Glomerular visceral epithelial cell (primary cell): ENCODE measurements around the gene MAP2K6.

Experiments used
- DNase-seq: peaks from one replicate; pipeline ENCODE4 v3.0.0-alpha.2; 2016; ENCODE audit errors: extremely low spot score

The MAP2K6 gene

DNA sequence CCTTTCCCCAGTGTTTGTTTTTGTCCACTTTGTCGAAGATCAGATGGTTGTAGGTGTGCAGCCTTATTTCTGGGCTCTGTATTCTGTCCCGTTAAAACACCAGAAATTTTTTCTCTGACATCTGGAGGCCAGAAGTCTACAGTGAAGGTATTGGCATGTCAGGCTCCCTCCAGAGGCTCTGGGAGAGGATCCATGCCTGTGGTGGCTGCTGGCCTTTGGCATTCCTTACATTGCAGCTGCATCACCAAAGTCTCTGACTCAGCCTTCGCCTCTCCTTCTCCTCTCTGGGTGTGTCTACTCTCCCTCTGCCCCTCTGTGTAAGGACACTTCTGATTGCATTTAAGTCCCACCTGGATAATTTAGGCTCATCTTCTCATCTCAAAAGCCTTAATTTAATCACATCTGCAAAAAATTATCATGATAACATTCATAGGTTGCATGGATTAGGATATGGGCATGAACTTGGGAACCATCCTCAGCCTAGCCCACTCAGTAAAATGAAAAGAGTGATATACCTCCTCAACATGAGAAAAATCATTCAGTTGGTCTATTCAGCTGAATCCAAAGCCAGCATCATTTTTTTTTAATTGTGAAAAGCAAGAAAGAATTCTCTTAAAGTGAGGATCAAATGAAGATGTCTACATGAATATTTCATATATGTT is 78.0 kb downstream of the MAP2K6 start:
- peak; percentile 76 for DNase-seq

DNA sequence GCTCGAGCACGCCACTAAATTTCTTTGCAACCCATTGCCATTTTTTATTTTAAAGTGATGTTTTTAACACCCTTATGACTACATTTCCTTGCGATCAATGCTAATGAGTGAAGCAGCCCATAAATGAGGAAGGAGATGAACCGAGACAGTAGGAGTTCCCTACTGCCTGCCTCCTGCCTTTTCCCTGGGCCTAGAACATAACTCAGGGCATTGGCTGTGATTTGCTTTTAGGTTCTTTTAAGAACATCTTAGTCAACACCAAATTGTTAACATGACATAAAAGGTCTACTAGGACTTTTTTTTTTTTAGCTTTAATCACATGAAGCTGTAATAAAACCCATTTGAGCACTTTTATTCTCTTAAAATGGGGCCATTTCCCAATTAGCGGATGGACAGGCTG is 81.3 kb downstream of the MAP2K6 start:
- no peak for DNase-seq

DNA sequence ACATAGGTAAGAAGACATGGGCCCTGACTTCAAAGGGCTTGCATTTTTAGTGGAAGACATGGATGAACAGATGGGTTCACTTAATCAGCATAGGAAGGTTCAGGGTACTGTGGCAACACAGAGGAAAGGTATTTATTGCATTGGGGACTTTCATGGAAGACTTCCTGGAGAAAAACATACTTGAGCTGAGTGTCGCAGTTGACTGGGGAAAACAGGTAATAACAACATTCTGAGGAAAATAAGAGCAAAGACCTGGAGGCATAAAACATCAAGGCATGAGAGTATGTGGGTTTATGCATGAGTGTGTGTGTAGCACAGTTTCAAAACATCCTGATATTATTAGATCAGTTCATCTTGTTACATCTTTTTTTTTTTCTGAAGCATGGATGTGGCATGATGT is 82.7 kb downstream of the MAP2K6 start:
- DNase-seq = no peak

DNA sequence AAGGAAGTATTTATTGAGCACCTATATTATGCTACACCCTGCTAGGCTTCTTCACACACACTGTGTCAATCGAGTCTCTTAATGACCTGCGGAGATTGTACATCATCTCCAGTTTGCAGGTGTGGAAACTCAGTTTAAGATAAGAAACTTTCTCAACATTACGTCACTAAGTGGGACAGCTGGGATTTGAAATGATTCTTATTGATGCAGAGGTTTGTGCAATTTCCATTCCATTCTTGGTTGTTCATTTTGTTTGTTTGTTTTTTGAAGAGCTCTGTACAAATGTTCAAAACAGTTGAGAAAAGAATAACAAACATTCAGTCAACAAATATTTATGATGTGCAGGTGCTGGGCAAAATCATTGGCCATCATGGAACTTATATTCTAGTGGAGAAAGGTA is 84.8 kb downstream of the MAP2K6 start:
- no peak for DNase-seq

DNA sequence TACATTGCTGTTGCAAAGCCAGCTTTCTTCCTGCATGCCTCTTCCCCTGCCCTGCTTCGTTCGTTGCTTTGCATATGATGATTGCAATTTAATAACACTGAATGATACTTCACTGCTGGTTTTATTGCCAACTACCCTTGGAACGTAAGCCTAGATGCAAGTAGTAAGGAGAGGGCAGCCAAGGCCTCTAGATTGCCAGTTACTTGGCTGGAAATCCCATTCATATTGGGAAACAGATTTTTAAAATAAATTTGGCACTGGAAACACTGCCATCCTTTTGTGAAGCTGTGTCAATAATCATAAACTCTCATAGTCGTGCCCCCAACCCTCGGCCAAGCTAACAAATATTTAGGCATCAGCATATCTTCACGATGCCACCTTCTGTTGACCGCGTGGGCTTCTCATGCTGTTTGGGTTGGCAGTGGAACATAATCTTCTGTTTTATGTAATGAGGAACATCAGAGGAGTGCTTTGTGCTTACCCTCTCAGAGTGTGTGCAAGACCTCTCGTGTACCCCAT is 86.5 kb downstream of the MAP2K6 start:
- no peak for DNase-seq

DNA sequence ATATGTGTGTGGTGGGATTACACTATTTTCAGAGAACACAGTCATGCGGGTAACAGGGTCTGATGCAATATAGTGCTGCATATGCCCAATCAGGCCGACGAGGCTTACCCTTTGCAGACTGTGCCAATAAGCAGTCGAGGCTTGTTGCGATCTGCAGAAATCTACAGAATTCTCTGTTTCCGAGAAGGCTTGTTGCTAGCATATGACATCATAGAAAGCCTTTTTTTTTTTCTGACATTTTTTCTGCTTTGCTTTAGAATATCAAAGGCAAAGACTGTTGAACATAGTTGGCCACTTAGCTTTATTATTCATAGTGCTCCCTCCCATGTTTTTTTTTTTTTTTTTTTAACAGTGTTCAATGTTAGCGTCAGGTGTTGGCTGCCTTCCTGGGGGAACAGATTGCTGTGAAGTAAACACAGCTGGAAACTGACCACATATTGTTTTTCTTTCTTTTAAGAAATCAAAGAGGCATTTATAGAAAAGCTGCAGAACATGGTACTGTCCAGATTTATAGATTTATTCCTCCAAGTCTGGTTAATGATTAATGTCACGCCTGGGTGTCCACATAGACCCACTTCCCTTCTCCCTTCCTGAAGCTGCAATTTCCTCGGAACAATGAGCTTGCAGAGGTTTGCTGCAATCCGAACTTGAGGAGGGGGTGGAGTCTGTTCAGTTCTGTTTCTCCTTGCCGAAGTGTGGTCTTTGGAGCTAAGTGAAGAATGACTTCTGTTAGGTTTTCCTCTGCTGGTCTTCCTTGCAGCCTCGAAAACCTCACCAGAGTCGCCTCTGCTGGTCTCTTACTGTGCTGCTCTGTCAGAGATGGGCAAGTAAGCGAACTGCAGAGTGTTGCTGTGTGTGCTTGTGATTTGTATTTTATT is 87.3 kb downstream of the MAP2K6 start:
- DNase-seq = peak; percentile 71

DNA sequence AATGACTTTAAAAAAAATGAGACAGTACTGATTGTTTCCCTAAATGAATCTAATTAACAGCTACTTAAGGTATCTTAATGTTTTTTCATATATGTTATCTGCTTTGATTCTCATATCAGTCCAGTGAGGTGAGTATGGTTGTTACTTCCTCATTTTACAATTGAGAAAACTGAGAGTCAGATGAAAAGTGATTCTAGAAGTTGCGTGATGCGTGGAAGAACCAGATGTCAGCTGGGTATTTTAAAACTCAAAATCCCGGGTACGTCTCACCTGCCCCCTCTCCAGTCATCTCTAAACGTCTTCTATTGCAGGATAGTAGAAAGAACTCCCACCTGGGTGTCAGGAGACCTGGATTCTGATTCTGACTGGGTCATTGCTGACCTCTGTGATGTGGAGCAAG is 89.2 kb downstream of the MAP2K6 start:
- DNase-seq = no peak

DNA sequence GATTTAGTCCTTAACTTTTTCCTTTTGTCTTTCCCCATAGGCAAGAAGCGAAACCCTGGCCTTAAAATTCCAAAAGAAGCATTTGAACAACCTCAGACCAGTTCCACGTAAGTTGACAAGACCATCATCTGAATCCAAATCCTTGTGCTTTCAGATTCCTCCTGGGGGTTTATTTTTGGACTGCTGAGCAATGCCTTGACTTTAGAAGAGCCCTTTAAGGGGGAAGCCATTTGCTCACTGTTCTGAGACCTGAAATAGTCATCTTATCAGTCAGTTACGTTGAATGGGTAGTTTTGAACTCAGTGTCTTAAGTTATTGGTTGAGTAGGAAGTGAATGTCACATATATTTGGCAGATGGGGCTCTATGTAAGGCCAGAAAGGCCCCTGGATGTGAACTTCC is 91.2 kb downstream of the MAP2K6 start:
- no peak for DNase-seq

DNA sequence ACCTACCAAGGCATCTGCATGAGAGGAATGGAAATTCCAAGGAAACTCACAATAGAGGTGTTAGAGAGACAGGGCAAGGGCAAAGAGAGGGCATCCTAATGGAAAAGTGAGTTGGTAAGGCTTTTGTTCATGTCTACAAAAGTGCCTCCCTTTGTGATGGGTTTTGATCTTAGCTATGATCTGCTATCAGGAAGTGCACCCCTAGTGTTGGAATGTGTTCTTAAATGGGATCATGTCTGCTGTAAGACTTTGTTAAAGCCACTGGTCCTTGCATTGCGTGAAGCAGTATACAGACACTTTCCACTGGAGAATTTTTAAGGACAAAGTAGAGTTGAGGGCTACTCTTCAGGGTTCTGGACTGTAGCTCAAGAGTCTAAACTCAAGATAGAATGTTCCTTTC is 92.0 kb downstream of the MAP2K6 start:
- DNase-seq = no peak

DNA sequence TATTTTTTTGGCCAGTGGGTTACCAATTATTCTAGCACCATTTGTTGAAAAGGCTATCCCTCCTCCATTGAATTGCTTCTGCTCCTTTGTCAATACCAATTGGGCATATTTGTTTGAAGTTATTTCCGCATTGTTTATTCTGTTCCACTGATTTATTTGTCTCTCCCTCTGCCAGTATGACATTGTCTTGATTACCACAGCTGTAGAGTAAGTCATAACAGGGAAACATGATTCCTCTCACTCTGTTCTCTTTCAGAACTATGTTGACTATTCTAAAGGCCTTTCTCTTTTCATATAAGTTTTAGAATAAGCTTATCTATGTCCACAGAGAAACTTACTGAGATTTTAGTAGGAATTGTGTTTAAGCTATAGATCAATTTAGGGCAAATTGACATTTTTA is 94.3 kb downstream of the MAP2K6 start:
- no peak for DNase-seq

DNA sequence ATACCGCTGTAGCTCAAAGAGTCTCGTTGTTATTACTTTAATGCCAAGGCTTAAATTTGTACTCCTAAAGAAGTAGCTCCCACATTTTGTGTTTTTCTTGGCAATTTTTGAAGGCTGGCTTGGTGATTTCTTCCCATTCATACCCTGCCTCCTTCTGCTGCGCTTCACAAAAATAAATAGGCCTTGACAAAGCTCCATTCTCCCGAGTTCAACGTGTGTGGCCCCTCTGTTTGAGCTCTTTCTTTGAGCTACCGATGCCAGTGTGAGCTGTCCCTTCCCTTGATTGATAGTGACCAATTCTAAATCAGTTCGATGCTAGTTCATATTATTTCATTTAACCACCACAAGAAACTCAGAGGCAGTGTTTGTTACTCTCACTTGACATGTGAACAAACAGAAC is 96.8 kb downstream of the MAP2K6 start:
- DNase-seq = no peak

DNA sequence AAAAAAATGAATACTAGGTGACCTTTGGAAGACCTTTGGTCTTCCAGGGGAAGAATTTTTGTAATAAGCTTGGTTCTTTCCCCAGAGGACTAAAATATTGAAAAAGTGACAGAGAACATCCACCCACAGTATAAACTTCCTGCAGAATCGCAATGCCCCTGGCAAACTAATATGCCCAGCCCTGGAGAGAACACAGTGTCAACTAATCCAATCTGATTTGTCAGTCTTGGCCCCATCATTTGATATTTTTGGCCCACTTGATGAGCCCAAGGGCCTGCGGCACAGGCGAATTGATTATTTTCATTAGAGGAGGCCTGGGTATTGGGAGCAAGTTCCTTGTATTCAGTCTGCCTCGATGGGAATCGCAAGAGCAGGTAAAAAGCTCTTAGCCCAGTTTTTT is 98.4 kb downstream of the MAP2K6 start:
- DNase-seq = no peak

DNA sequence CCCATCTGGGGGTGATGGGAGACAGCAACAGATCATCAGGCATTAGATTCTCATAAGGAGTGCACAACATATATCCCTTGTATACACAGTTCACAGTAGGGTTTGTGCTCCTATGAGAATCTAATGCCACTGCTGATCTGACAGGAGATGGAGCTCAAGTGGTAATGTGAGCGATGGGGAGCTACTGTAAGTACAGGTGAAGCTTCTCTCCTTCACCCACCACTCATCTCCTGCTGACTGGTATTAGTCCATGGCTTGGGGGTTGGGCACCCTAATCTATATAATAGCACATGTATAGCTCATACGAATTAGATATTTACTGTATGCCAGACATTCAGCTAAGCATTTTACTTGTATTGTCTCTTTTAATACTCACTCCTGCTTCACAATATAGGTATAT is 101.7 kb downstream of the MAP2K6 start:
- DNase-seq = no peak

DNA sequence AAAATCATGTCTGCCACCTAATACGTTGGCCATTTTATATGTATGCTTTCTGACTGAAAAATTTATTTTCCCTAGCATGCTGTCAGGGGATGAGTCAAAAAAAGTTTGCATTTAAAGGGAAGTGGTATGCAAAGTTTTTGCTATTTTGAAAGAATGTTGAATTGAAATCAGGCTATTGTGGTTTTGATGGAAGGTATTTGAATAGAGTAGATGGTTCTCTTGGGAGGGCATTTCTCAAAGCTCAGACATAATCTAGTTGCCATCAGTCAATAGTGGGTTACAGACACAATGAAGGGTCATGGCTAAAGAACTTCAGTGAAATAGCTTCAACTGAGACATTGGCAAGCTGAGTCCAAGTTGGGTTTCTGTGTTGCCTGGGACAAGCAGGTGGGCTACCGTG is 102.4 kb downstream of the MAP2K6 start:
- DNase-seq = no peak

DNA sequence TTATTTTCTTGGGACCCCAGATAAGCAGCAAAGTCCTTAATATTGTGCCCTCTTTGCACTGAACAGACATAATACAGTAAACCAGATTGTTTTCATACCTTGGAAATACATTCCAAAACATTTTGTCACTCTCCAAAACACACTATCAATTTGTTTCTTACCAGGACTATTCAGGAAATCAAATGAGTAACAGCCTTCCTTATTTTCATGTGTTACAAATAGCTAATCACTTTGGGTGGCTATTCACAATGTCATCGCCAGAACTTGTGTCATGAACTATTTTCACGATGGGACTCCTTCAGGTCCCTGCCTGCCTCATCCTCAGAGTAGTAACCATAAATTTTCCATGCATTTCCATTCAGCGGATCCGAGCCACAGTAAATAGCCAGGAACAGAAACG is 104.5 kb downstream of the MAP2K6 start:
- no peak for DNase-seq

DNA sequence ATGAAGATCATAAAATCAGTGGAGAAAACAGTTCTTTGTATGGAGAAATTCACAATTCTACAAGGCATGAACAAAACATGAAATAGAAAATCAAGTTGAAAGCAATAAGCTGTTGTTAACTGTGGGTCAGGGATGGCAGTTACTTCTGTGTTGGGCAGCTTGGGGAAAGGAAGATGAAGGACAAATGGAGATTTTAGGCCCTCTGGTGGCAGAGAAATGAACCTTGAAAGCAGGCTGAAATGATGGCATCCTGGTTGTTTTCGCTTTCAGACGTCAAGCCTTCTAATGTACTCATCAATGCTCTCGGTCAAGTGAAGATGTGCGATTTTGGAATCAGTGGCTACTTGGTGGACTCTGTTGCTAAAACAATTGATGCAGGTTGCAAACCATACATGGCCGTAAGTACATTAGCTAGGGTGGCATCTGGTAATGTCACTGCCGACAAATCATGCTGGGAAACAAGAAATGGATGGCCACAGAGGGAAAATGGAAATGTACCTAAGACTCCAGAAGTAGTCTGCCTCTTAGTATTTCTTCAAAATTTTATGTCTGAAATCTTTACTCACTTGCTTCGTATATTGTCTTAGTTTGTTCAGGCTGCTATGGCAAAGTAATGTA is 108.9 kb downstream of the MAP2K6 start:
- peak; percentile 53 for DNase-seq

DNA sequence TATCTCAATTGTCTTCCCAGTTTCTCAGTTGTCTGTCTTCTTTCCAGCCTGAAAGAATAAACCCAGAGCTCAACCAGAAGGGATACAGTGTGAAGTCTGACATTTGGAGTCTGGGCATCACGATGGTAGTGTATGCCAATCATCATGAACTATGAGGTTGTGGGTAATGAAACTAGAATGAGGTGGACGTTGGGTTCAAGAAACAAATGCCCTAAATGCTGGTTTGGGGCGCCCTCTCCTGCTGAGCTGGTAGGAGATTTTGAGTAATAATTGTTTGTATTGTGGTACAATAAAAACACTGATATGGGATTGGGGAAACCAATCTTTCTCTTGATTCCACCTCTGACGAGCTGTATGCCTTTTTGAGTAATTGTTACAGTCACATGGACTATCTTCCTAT is 110.4 kb downstream of the MAP2K6 start:
- no peak for DNase-seq

DNA sequence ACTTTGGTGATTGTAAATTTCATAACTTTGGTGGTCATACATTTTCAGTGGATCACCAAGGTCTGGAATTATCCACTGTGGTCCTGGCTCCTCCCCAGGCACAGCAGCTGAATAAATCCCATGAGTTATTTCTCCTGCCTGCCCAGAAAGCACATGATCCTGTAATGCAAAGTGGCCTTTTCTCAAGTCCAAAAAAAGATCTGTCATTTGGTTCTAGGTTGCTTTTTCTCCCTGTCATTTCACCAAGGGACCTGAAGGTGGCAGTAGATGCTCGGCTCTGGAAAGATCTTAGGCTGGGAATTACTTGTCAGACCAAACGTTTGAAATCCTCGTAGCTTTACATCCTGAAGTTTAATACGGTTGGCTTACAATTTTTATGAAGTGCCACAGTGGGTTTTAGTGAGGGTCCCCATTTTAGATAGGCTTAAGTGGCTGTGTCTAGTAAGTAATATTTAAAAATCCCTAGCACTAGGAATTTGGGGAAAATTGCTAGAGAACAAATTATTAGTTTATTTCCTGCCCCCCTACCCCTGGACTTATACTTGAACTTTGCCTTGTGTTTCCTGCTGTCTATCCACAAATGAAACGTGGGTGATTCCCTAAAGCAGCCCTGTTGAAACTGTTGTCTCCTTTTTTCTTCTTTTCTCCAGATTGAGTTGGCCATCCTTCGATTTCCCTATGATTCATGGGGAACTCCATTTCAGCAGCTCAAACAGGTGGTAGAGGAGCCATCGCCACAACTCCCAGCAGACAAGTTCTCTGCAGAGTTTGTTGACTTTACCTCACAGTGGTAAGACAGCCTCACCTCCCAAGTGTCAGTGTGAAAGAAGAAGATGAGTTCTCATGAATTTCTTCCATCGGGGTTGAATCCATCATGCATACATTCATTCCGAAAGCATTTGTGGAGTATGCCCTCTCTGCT is 111.7 kb downstream of the MAP2K6 start:
- peak; percentile 69 for DNase-seq

DNA sequence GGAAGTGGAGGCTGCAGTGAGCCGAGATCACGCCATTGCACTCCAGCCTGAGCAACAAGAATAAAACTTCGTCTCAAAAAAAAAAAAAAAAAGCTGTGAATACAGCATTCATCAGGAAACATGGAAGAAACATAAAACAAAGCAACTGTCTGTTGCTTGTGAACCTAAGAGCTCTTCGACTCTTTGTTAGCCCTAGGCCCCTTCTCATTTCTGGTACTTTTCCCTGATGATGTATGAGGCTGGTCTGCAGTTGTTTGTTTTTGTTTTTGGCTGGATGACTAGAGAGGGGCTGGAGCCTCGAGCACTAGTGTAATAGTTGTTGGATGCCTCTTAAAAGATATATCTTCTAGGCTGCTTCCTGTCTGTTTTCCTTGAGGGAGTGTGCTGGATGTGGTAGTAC is 113.5 kb downstream of the MAP2K6 start:
- DNase-seq = no peak

DNA sequence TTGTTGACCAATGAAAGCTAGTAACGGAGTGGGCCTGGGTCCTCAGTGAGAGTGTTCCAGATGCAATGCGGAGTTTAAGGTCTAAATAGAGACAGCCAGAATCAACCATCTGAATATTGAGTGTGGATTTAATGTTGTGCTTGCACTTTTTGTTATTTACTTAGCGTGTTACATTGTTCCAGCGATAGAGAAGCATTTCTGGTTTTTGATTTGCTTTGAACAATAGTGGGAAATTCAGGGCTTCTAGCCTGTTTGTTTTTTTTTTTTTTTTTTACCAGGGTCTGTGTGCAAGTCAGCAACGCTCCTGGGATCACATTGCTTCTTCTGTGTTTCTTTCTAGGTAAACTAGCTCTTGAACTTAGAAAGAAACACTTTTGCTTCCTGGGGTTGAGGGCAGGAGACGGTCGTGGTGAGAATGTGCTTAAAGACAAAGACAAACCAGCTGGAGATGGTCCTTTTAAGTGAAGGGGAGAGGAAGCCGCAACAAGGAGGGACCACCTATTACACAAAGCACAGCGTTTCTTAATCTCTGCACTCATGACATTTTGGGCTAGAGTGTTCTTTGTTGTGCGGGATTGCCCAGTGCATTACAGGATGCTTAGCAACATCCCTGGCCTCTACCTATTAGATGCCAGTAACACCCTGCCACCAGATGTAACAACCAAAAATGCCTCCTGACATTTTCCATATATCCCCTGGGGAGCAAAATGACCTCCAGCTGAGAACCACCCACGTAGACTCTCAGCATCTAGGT is 119.2 kb downstream of the MAP2K6 start:
- no peak for DNase-seq

DNA sequence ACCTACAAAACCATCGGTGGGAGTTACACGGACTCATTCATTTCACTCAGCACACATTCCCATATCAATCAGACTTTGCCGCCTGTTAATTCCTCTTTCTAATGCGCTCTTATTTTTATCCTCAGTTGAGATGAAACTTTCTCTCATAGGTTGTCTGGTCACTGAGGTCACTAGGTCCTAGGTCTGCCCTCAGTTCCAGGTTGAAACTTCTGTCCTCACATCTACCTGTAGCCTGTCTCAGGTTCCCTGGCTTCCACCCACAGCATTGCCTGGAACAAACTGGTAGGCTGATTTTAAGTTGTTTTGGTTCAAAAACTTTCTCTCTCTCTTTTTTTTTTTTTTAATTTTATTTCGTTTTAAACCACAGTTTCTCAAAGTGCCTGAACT is 119.7 kb downstream of the MAP2K6 start:
- no peak for DNase-seq
